ENCODE data around the gene SMIM7. TPM values are rescaled to one million over a fixed set of nuclear protein-coding genes. Genes with fewer than 3 reads are reported as not detected.

SMIM7 gene
- total and polyA plus RNA-seq, 8 donors: 35.9 to 224 (median 89.6) TPM

- no peaks in the 10 kb centered on the region for H3K27me3 ChIP-seq
- no peaks in the 10 kb centered on the region for H3K36me3 ChIP-seq
- 67 to 84% (median 82%) methylated on average over 5 of the region's 5 CpGs for WGBS, 5 donors
- H3K4me3 ChIP-seq: no peak overlapping the region
- intact Hi-C loops (cut with DNase I; ENCODE audit: low total_unique reads): no loop called here
- TF ChIP-seq POLR2A (IDR thresholded peaks at IDR 0.05): no peak
- peak overlapping the region in 1 of 5 donors; percentile 89 for H3K27ac ChIP-seq
- peaks cover 31 to 94% (median 51%) of the 10 kb centered on the region in 4 donors for H3K4me1 ChIP-seq
- DNase-seq: no peak
- no peaks in the 10 kb centered on the region for H3K9me3 ChIP-seq
Measured at GRCh38 chr19:16609511-16610200, 50.3 kb downstream of the SMIM7 start.

- peak overlapping the region in 4 of 5 donors; percentile 79 to 89 (median 86) for H3K27ac ChIP-seq
- no peaks in the 10 kb centered on the region for H3K36me3 ChIP-seq
- peak; percentile 59 for TF ChIP-seq EP300 (IDR thresholded peaks at IDR 0.05)
- peak; percentile 66 to 90 (median 86) for TF ChIP-seq POLR2AphosphoS5 (IDR thresholded peaks at IDR 0.05)
- TF ChIP-seq POLR2A (IDR thresholded peaks at IDR 0.05): no peak
- TF ChIP-seq CTCF (IDR thresholded peaks at IDR 0.05): no peak
- no peak for DNase-seq
- no peaks in the 10 kb centered on the region for H3K27me3 ChIP-seq
- WGBS, 5 donors: 74 to 92% (median 83%) methylated on average over 1 of the region's 1 CpG
- peaks cover 38 to 87% (median 56%) of the 10 kb centered on the region in 4 donors for H3K4me1 ChIP-seq
- H3K4me3 ChIP-seq: no peak overlapping the region
- intact Hi-C loops (cut with DNase I; ENCODE audit: low total_unique reads): no loop called here
- no peaks in the 10 kb centered on the region for H3K9me3 ChIP-seq
Measured at GRCh38 chr19:16608290-16608739, 51.6 kb downstream of the SMIM7 start.

DNA sequence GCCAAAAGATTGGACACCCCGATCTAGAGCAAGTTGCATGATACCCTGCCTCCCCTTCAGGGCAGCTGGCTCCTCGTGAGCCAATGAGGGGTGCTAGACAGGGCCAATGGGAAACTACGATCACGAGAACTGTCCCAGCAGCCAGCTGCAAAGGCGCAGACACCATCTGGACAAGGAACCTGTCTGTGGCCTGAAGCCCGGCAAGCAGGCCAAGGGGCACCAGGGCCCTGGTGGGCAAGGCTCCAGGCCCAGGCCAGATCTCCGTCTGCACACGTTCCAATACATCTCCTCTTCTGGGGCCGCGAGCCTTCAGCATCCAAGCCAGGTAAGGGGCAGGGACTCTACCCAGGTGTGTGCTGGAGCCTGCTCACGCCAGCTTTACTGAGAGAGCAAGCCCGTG lies 52.1 kb downstream of the SMIM7 start:
- no peaks in the 10 kb centered on the region for H3K36me3 ChIP-seq
- no peaks in the 10 kb centered on the region for H3K27me3 ChIP-seq
- H3K27ac ChIP-seq: peak overlapping the region; percentile 75 to 89 (median 86)
- intact Hi-C loops (cut with DNase I; ENCODE audit: low total_unique reads): no loop called here
- H3K4me1 ChIP-seq: peaks cover 40 to 88% (median 59%) of the 10 kb centered on the region in 4 donors
- no peak overlapping the region for H3K4me3 ChIP-seq
- H3K9me3 ChIP-seq: no peaks in the 10 kb centered on the region
- 51 to 73% (median 64%) methylated on average over 8 to 12 of the region's 12 CpGs for WGBS, 5 donors
- DNase-seq: no peak
- TF ChIP-seq EP300 (IDR thresholded peaks at IDR 0.05) (no peak), POLR2A (IDR thresholded peaks at IDR 0.05) (no peak), POLR2AphosphoS5 (IDR thresholded peaks at IDR 0.05) (no peak), CTCF (IDR thresholded peaks at IDR 0.05) (no peak)

- WGBS, 5 donors: 46 to 64% (median 55%) methylated on average over 7 to 8 of the region's 8 CpGs
- TF ChIP-seq POLR2AphosphoS5 (IDR thresholded peaks at IDR 0.05): no peak
- no peak for TF ChIP-seq POLR2A (IDR thresholded peaks at IDR 0.05)
- no peak for TF ChIP-seq CTCF (IDR thresholded peaks at IDR 0.05)
- TF ChIP-seq EP300 (IDR thresholded peaks at IDR 0.05): no peak
- intact Hi-C loops (cut with DNase I; ENCODE audit: low total_unique reads): no loop called here
- peaks cover 34 to 82% (median 63%) of the 10 kb centered on the region in 4 donors for H3K4me1 ChIP-seq
- DNase-seq: no peak
- peaks cover 0 to 5% (median 0%) of the 10 kb centered on the region in 4 donors for H3K36me3 ChIP-seq
- H3K27me3 ChIP-seq: no peaks in the 10 kb centered on the region
- H3K27ac ChIP-seq: peak overlapping the region in 3 of 5 donors; percentile 7 to 87 (median 38)
- H3K9me3 ChIP-seq: no peaks in the 10 kb centered on the region
- no peak overlapping the region for H3K4me3 ChIP-seq
Measured at GRCh38 chr19:16605553-16605994, 54.4 kb downstream of the SMIM7 start.

- 84 to 91% (median 88%) methylated on average over 3 of the region's 3 CpGs for WGBS, 5 donors
- peak overlapping the region in 3 of 5 donors; percentile 7 to 87 (median 38) for H3K27ac ChIP-seq
- TF ChIP-seq POLR2A (IDR thresholded peaks at IDR 0.05) (no peak), POLR2AphosphoS5 (IDR thresholded peaks at IDR 0.05) (no peak), CTCF (IDR thresholded peaks at IDR 0.05) (no peak), EP300 (IDR thresholded peaks at IDR 0.05) (no peak)
- H3K4me1 ChIP-seq: peaks cover 34 to 79% (median 66%) of the 10 kb centered on the region in 4 donors
- intact Hi-C loops (cut with DNase I; ENCODE audit: low total_unique reads): no loop called here
- no peak for DNase-seq
- peaks cover 0 to 5% (median 0%) of the 10 kb centered on the region in 4 donors for H3K36me3 ChIP-seq
- H3K27me3 ChIP-seq: no peaks in the 10 kb centered on the region
- H3K4me3 ChIP-seq: no peak overlapping the region
- H3K9me3 ChIP-seq: no peaks in the 10 kb centered on the region
Measured at GRCh38 chr19:16605115-16605514, 54.8 kb downstream of the SMIM7 start.

Measured in stomach (tissue), 9 donors.